ENCODE data around the gene SGTA.
A peak's percentile ranks its signal among the peaks of the same experiment; 100 is the strongest.

Gene SGTA

GRCh38 chr19:2761309-2761677 is 21.8 kb downstream of the SGTA start:
- H3K4me3 Mint-ChIP-seq = no peak overlapping the region
- no peaks in the 10 kb centered on the region for H3K27me3 Mint-ChIP-seq
- no peak overlapping the region for H3K27ac Mint-ChIP-seq
- H3K36me3 Mint-ChIP-seq (ENCODE audit: low read depth) = peaks cover 27% of the 10 kb centered on the region
- no peak for ATAC-seq
- H3K9me3 Mint-ChIP-seq = no peaks in the 10 kb centered on the region
- no peak for DNase-seq
- H3K4me1 Mint-ChIP-seq = peaks cover 1% of the 10 kb centered on the region

GRCh38 chr19:2759965-2760364 is 23.1 kb downstream of the SGTA start:
- Mint-ChIP-seq H3K4me1 (peaks cover 1% of the 10 kb centered on the region), H3K36me3 (ENCODE audit: low read depth) (peaks cover 27% of the 10 kb centered on the region), H3K27me3 (no peaks in the 10 kb centered on the region), H3K4me3 (no peak overlapping the region), H3K27ac (no peak overlapping the region), H3K9me3 (no peaks in the 10 kb centered on the region)
- ATAC-seq (no peak), DNase-seq (no peak)

GRCh38 chr19:2759362-2759761 is 23.7 kb downstream of the SGTA start:
- DNase-seq (no peak), ATAC-seq (no peak)
- Mint-ChIP-seq H3K36me3 (ENCODE audit: low read depth) (peaks cover 26% of the 10 kb centered on the region), H3K4me3 (no peak overlapping the region), H3K27me3 (no peaks in the 10 kb centered on the region), H3K9me3 (no peaks in the 10 kb centered on the region), H3K4me1 (peaks cover 1% of the 10 kb centered on the region), H3K27ac (no peak overlapping the region)

GRCh38 chr19:2758601-2759313 is 24.3 kb downstream of the SGTA start:
- Mint-ChIP-seq H3K36me3 (ENCODE audit: low read depth) (peaks cover 26% of the 10 kb centered on the region), H3K4me1 (peaks cover 1% of the 10 kb centered on the region), H3K4me3 (no peak overlapping the region), H3K27me3 (no peaks in the 10 kb centered on the region), H3K27ac (peak overlapping the region; percentile 18), H3K9me3 (no peaks in the 10 kb centered on the region)
- ATAC-seq = peak; percentile 22
- no peak for DNase-seq

GRCh38 chr19:2756921-2757881 is 25.9 kb downstream of the SGTA start:
- no peak overlapping the region for H3K27ac Mint-ChIP-seq
- DNase-seq = no peak
- no peak for ATAC-seq
- no peaks in the 10 kb centered on the region for H3K27me3 Mint-ChIP-seq
- H3K9me3 Mint-ChIP-seq = no peaks in the 10 kb centered on the region
- H3K36me3 Mint-ChIP-seq (ENCODE audit: low read depth) = peaks cover 21% of the 10 kb centered on the region
- peaks cover 8% of the 10 kb centered on the region for H3K4me1 Mint-ChIP-seq
- H3K4me3 Mint-ChIP-seq = no peak overlapping the region

GRCh38 chr19:2756477-2756876 is 26.6 kb downstream of the SGTA start:
- Mint-ChIP-seq H3K9me3 (no peaks in the 10 kb centered on the region), H3K27me3 (no peaks in the 10 kb centered on the region), H3K27ac (no peak overlapping the region), H3K36me3 (ENCODE audit: low read depth) (peaks cover 18% of the 10 kb centered on the region), H3K4me3 (no peak overlapping the region), H3K4me1 (peaks cover 8% of the 10 kb centered on the region)
- DNase-seq (no peak), ATAC-seq (no peak)

- Mint-ChIP-seq H3K4me3 (no peak overlapping the region), H3K27ac (no peak overlapping the region), H3K4me1 (peaks cover 8% of the 10 kb centered on the region), H3K27me3 (no peaks in the 10 kb centered on the region), H3K9me3 (no peaks in the 10 kb centered on the region), H3K36me3 (ENCODE audit: low read depth) (peaks cover 15% of the 10 kb centered on the region)
- DNase-seq (no peak), ATAC-seq (no peak)
Measured at GRCh38 chr19:2755811-2756210, 27.3 kb downstream of the SGTA start.

GRCh38 chr19:2755448-2755705 is 27.7 kb downstream of the SGTA start:
- peaks cover 12% of the 10 kb centered on the region for H3K36me3 Mint-ChIP-seq (ENCODE audit: low read depth)
- H3K4me3 Mint-ChIP-seq = no peak overlapping the region
- peaks cover 8% of the 10 kb centered on the region for H3K4me1 Mint-ChIP-seq
- H3K27ac Mint-ChIP-seq = no peak overlapping the region
- no peak for DNase-seq
- no peaks in the 10 kb centered on the region for H3K27me3 Mint-ChIP-seq
- ATAC-seq = no peak
- no peaks in the 10 kb centered on the region for H3K9me3 Mint-ChIP-seq

- Mint-ChIP-seq H3K27ac (no peak overlapping the region), H3K36me3 (ENCODE audit: low read depth) (peaks cover 12% of the 10 kb centered on the region), H3K9me3 (no peaks in the 10 kb centered on the region), H3K4me3 (no peak overlapping the region), H3K4me1 (peaks cover 8% of the 10 kb centered on the region), H3K27me3 (no peaks in the 10 kb centered on the region)
- ATAC-seq = no peak
- DNase-seq = no peak
Measured at GRCh38 chr19:2754659-2755447, 28.2 kb downstream of the SGTA start.

GRCh38 chr19:2751438-2751830 is 31.6 kb downstream of the SGTA start:
- no peaks in the 10 kb centered on the region for H3K36me3 Mint-ChIP-seq (ENCODE audit: low read depth)
- H3K27me3 Mint-ChIP-seq = no peaks in the 10 kb centered on the region
- H3K27ac Mint-ChIP-seq = no peak overlapping the region
- no peak overlapping the region for H3K4me3 Mint-ChIP-seq
- peaks cover 7% of the 10 kb centered on the region for H3K4me1 Mint-ChIP-seq
- H3K9me3 Mint-ChIP-seq = no peaks in the 10 kb centered on the region
- DNase-seq (no peak), ATAC-seq (no peak)

GRCh38 chr19:2750808-2751437 is 32.1 kb downstream of the SGTA start:
- no peak for ATAC-seq
- Mint-ChIP-seq H3K9me3 (no peaks in the 10 kb centered on the region), H3K4me3 (no peak overlapping the region), H3K36me3 (ENCODE audit: low read depth) (no peaks in the 10 kb centered on the region), H3K4me1 (peaks cover 7% of the 10 kb centered on the region), H3K27ac (no peak overlapping the region), H3K27me3 (no peaks in the 10 kb centered on the region)
- DNase-seq = no peak

- ATAC-seq (no peak), DNase-seq (no peak)
- Mint-ChIP-seq H3K27me3 (no peaks in the 10 kb centered on the region), H3K4me3 (no peak overlapping the region), H3K27ac (no peak overlapping the region), H3K4me1 (no peaks in the 10 kb centered on the region), H3K36me3 (ENCODE audit: low read depth) (no peaks in the 10 kb centered on the region), H3K9me3 (no peaks in the 10 kb centered on the region)
Measured at GRCh38 chr19:2747349-2747748, 35.7 kb downstream of the SGTA start.

- no peak overlapping the region for H3K4me3 Mint-ChIP-seq
Measured at GRCh38 chr19:2744113-2744512, 39.0 kb downstream of the SGTA start.

GRCh38 chr19:2743099-2743498 is 40.0 kb downstream of the SGTA start:
- no peak overlapping the region for H3K4me3 Mint-ChIP-seq
- H3K27ac Mint-ChIP-seq = no peak overlapping the region
- peaks cover 12% of the 10 kb centered on the region for H3K4me1 Mint-ChIP-seq
- H3K9me3 Mint-ChIP-seq = no peaks in the 10 kb centered on the region
- DNase-seq = no peak
- no peak for ATAC-seq
- H3K27me3 Mint-ChIP-seq = peaks cover 3% of the 10 kb centered on the region
- H3K36me3 Mint-ChIP-seq (ENCODE audit: low read depth) = peaks cover 9% of the 10 kb centered on the region

More at GRCh38 chr19:2744113-2744512, 39.0 kb downstream of the SGTA start:
- Mint-ChIP-seq H3K27ac (no peak overlapping the region), H3K4me1 (peaks cover 6% of the 10 kb centered on the region), H3K9me3 (no peaks in the 10 kb centered on the region), H3K36me3 (ENCODE audit: low read depth) (peaks cover 3% of the 10 kb centered on the region), H3K27me3 (peaks cover 3% of the 10 kb centered on the region)
- ATAC-seq (no peak), DNase-seq (no peak)
